HUDEP-2 (cell line): ENCODE measurements around the gene NOX3.
"Not testable (repeated sequence)": the region's sequence is repeated elsewhere in the genome, so short reads cannot be mapped to it uniquely, and the experiment has no call there.

Experiments
- DNase-seq, 76 experiments: peaks; one replicate each; lab custom pipeline; 2025; ENCODE audit not compliant: unreplicated experiment in 76 of 76; lab: John Stamatoyannopoulos, UW

NOX3 gene

DNA sequence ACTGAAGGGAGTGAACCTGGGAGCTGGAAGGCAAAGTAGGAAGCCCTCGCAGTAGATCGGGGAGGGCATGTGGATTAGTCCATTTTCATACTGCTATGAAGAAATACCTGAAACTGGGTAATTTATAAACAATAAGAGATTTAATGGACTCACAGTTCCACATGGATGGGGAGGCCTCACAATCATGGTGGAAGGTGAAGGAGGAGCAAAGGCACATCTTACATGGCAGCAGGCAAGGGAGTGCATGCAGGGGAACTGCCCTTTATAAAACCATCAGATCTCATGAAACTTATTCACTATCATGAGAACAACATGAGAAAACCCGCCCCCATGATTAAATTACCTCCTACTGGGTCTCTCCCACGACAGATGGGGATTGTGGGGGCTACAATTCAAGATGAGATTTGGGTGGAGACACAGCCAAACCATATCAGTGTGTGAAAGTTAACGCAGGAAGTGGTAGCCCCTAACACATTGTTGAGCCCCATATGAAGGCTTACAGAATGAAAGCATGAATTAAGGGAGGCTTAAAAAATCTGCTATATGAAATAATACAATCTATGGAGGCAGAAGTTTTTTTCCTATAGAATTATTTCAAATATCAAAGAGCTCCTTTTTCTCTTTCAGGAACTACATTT, 15.5 kb upstream of the NOX3 start:
- not testable (repeated sequence) for DNase-seq

DNA sequence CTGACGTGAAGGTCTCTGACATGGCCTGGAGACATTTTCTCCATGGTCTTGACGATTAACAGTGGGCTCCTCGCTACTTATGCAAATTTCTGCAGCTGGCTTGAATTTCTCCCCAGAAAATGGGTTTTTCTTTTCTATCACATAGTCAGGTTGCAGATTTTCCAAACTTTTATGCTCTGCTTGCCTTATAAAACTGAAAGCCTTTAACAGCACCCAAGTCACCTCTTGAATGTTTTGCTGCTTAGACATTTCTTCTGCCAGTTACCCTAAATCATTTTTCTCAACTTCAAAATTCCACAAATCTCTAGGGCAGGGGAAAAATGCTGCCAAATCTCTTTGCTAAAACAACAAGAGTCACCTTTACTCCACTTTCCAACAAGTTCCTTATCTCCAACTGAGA, 12.9 kb upstream of the NOX3 start:
- DNase-seq = not testable (repeated sequence)

DNA sequence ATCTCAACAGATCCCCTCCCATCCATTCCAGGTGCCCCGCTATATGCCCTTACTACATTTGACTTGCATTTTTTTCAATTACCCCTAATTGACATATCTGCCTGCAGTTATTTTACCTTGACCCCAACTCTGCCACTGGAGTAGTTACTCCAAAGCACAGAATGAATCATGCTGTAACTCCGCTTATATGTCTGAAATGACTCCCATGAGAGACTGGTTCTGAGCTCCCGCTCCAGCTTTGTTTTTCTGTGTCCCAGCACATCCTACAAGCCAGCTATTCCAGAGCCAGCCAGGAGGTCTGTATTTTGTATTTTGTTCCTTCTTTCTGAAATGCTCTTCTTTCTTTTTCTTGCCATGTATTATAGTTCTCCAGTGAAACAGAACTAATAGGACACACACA, 10.9 kb upstream of the NOX3 start:
- DNase-seq = no peak

DNA sequence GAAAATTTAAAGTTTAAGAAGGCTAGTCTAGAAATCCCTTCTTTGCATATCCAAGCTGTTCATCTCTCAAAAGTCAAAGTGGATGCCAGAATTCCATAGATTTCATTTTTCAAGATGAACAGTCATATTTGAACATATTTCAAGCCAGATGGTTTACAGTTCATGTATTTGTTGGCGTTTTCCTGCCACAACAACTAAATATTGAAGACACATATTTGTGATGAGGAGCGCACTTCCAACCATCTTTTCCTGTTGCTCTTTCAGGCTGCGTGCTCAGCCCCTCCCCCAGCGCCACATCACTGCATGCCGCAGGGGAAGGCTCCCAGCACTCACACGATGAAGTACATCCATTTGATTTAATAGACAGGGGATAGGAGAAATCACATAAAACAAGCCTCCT, 5.9 kb upstream of the NOX3 start:
- DNase-seq = no peak

DNA sequence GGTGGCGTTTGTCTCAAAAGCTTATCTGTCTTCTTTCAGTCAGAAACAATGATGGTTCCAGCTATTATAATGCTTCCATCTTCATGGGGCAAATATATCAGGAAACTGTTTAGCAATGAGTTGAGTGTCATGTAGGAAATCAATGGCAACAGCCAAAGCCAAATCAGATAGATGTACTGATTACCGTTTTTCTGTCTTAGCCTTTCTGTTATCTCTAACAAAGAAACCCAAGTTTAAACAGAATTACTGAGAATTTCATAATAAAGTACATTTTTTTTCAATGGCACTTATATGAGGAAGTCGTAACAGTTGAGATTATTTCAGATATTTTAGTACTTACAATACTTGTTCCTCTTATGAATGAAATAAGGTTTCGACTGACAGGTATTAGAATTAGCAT, 1.2 kb downstream of the NOX3 start:
- no peak for DNase-seq

DNA sequence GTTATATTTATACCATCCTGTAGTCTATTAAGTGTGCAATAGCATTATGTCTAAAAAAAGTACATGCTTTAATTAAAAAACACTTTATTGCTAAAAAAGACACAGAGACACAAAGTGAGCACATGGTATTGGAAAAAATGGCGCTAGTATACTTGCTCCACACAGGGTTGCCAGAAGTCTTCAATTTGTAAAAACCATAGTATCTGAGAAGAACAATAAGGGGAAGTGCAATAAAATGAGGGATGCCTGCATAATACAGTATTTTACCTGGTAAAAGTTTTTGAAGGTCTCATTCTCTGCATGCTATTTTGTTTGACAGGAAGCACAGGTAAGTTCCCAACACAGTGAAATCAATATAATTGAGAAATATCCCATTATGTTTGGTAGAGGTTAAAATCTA, 1.6 kb downstream of the NOX3 start:
- no peak for DNase-seq

DNA sequence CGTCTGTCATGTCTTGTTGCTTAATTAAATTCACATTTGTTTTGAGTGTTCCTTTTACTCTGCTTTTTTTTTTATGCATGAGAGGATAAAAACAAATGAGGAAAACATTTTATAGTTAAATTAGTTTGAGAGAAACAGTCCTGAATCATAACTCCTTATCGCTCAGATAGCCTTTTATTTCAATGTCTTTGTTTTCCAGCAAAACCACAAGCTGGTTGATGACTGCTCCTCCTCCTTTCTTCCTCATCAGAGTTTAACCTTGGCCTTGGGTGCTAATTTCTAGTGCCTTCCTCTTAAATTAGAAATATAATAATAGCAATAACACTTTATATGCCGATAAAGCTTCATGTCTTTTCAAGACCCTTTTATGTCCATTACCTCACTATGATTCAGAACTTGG, 3.1 kb downstream of the NOX3 start:
- no peak for DNase-seq

DNA sequence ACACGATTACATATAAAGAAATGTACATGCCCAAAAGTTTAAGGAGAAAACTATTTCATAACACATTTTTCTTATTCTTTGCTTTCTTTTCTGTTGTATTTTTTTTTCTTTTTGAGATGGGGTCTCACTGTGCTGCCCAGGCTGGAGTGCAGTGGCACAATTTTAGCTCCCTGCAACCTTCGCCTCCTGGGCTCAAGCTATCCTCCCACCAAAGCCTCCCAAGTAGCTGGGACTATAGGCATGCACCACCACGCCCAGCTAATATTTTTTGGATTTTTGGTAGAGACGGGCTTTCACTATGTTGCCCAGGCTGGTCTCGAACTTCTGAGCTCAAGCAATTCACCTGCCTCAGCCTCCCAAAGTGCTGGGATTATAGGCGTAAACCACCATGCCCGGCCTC, 4.1 kb downstream of the NOX3 start:
- DNase-seq = not testable (repeated sequence)

DNA sequence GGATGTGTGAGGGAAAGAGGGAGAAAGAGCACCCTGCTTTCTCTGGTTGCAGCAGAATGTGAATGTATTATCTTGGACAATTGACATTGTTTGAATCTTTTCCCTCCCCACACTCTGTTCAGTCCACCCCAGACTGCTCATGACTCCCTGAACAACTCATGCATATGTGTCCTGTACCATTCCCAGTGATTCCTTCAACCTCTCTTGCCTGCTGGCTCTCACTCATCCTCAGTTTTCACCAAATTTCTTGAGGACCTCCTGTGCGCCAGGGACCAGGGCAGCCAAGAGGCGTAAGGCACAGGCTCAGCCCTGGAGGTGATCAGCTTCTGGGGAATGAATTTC, 5.4 kb downstream of the NOX3 start:
- no peak for DNase-seq

DNA sequence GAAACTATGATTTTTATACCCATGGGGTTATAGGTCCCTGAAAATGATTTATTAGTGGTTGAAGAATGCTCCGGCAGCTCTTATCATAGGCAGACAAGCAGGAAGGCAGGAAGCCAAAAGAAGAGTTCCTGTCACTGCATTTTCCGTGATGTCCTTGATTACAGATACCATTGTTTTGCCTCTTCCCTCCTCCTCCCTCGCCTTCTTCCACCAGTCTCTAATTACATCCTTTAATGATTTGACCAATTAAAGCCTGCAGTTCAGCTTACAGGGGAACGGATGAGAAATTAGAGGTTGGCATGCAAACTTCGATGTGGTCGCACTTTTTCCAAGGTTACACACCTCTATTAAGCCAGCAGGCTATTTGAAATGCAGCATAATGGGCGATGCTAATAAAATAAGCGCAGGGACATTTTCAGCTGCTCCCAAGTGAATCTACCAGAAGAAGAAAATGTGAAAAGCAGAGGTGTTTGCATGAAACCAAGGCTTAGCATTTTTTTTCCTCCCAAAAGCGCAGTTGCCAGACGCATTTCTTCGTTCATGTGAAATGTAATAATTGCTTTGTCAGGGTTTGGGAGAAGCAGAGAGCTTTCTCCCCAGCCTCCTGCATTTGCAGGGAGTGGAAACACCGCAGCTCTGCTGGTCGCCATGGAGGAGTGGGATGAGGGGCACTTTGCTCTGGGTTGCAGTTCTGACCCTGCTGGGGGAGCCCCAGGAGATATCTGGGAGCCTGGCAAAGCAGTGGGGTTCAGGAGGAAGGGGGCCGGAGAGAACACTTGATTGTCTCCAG, 6.0 kb downstream of the NOX3 start:
- peak in 11 of 76 experiments; percentile 1 to 38 (median 24) for DNase-seq

DNA sequence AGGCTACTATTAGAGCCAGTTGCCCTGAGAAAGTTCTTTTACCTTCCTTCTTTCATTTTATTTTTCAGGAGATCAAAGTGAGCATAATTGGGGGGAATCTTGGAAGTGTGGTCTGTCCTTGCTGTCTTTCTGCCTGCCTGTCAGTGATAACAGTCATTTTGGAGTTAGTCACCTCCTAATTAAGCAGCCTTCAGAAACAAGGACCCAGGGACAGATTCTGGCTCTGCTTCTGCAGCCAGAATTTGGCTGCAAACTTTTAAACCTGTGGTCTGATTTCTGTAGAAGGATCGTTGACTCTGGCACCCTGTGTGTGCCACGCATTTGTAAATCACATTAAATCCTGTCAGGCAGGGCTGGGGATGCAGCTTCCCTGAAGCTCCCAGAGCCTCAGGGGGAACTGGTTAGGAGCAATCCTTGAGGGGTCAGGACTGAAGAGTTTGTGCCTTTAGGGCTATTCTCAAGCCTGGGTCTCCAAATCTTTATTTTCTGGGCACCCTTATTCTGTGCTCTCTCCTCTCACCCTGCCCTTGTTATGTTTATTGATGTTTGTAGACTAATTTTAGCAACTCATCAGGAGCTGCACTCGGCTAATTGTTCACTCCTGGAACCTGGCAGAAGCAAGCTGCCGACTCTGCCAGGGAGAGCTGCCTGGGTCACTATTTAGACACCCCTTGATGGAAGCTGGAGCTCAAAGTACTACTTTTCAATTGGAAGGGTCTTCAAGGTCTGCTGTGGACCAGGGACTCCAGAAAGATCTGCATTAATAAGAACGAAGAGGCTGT, 6.8 kb downstream of the NOX3 start:
- DNase-seq = no peak

DNA sequence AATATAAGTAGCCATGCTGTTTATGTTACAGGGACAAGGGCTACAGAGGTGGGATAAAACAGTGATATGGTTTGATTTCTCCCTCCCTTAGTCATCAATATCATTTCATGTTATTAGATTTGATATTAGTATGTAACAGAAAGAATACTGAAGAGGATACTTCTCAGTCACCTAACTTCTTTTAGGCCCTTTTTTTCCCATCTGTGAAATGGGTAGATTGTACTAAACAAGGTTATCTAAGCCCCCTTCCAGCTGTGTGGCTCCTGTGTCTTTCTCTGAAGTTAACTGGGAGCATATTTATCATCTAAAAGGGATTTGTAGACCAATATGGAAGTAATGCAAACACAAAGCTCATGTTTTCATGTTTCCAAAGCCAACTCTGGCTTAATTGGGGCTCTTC, 7.7 kb downstream of the NOX3 start:
- DNase-seq = no peak

DNA sequence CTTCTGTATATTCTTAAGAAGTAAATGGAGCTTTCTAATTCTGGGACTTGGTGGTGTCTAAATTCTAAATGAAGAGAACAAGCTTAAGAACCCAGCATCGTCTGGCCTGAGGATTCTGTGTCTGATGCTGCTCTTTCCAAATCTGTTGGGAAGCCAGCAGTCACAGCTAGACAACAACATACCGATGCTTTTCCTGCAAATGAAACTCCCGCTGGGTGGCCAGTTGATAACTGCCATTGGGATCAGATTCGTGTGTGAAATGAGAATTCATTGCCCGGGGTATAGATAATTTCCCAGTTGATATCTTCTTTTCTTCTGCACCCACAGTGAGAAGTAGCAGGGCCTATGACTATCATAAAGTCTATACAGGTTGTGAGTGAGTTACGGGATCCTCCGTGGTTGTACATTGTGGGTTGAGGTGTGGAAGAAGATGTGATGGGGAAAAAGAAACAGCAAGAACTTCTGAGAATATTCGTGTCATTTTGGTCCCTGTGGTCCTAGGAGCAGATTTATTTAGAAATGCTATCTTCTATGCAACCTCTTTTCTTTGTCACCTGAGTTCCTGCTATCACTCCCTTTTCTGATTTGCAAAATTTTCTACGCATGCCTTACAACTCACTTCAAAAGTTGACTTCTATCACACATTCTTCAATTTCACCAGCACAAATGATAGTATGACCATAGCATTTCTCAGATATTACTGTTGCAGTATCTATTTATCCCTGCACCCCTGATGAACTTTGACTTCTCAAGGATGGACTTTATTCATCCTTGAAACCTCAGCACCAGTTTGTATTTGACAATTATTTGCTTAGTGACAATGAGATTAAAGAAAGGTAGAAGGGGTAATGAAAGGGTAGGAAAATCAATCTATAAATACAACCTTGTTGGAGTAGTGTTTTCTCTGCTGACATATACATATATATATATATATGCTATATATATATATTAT, 10.4 kb downstream of the NOX3 start:
- DNase-seq = no peak

DNA sequence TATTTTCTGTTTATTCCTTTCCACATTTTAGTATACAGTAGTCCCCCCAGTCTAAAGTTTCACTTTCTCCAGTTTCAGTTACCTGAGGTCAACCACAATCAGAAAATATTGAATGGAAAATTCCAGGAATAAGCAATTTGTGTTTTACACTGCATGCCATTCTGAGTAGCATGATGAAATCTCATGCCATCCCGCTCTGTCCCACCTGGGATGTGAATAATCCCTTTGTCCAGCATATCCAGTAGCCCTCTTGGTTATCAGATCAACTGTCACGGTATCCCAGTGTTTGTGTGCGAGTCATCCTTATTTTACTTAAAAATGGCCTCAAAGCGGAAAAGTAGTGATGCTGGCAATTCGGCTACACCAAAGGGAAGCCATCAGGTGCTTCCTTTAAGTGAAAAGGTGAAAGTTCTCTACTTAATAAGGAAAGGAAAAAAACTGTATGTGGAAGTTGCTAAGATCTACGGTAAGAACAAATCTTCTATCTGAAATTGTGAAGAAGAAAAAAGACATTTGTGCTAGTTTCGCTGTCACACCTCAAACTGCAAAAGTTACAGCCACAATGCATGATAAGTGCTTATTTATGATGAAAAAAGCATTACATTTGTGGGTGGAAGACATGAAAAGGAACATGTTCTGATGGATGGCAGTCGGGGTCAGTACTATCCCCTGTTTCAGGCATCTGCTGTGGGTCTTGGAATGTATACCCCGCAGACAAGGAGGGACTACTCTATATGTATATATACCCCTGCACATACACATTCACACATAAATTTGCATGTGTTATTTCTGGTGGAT, 11.3 kb downstream of the NOX3 start:
- DNase-seq = no peak

DNA sequence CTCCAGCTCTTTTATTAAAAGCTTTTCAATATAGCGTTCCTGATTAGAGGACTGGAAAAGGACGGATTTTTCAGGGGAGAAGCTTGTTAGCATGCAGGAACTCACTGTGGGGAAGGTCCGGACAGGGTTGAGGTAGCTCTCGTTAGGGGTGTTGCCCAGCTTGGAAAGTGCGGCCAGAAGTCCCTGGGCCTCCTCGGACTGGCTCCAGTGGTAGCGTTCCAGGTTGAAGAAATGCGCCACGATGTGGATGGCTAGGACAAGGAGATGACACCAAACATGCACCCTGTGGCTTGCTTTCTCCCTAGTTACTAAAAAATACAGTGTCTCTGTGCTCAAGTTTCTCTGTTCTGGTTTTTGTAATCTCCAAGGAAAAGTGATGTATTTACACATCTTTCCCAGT, 12.5 kb downstream of the NOX3 start:
- DNase-seq = no peak

DNA sequence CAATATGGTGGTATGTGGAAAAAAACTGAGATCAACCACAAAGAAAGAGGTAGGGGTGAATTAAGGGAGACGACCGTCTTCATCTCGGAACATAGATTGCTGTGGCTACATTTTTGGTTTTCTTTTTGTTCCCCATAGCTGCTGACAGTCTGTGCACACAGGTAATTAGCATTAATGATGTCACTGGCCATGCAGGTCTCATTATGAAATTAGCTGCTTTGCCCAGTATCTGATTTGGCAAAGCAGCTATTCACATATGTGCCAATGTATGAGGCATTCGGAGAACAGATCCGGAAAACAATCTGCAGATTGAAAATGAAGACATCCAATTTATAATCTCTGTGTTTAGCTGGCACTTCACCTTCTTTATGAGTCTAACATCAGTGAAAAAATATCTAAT, 13.1 kb downstream of the NOX3 start:
- no peak for DNase-seq

DNA sequence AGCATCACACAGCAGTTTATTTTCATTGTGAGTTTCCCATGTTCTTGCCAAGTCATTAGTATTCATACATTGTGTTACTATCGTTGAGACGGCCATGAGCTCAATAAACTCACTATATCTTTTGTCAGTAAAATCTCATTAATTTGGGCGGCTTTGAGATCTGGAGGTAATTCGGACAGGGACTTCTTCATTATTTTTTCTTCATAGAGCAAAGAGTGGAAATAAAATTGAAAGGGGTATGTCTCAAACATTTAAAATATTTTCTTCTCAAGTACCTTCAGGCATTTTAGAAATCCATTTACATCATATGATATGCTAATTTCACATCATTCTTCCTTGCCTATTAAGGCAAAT, 14.6 kb downstream of the NOX3 start:
- DNase-seq = no peak

DNA sequence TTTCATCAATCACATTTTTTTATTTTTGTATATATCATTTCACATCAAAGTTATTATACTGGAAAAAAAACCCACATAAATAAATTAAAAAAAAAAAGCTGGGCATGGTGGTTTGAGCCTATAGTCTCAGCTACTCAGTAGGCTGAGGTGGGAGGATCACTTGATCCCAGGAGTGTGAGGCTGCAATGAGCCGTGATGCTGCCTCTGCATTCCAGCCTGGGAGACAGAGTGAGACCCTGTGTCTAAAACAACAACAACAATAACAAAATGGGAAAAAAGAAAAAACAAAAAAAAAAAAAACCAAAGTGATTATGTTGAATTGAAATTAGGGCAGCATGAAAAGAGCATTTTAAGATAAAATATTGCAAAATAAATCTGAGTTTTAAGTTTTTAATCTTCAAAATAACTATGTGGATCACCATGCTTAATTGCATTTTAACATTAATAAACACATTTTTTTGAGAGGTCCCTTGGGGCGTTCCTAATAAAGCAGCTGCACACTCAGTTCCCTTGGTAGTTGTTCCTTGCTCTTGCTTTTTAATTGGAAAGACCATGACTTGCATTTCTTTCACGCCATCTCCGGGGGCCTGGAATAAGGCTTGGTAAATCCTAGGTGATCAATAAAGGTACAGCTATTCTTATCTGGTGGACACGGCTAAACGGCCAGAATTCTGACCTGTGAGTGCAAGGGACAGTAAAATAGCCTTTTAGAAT, 15.1 kb downstream of the NOX3 start:
- DNase-seq = no peak

DNA sequence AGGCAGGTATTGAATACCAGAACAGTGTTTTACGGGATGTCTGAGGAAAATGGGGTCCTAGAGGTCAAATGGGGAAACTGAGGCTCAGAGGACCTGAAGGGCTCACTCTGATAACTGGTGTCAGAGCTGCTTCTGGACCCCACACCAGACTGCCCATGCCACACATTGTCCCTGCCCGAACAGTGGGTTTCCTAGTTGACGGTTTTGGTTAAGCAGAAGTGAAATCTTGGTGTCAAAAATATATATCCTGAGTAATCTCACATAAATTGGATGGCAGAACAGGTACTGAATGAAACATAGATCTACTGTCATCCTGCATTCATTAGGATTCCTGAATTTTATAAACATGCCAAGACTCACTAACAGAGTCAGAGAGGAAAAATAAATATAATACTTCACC, 16.3 kb downstream of the NOX3 start:
- DNase-seq = no peak
